GM18526 (cell line): ENCODE data around the gene MLLT3.

Experiments used
- POLR2A ChIP-seq: IDR thresholded peaks from 3 replicates; pipeline ENCODE4 v1.6.1; 2011; ENCODE audit not compliant: insufficient read length; ENCODE audit errors: extremely low read depth

MLLT3 gene

GRCh38 chr9:20472342-20473045 is 149.8 kb downstream of the MLLT3 start:
- no peak for TF ChIP-seq POLR2A

GRCh38 chr9:20466328-20467008 is 155.8 kb downstream of the MLLT3 start:
- no peak for TF ChIP-seq POLR2A

GRCh38 chr9:20464242-20464641 is 158.1 kb downstream of the MLLT3 start:
- TF ChIP-seq POLR2A: no peak

- no peak for TF ChIP-seq POLR2A
Measured at GRCh38 chr9:20463823-20464222, 158.5 kb downstream of the MLLT3 start.

- no peak for TF ChIP-seq POLR2A
Measured at GRCh38 chr9:20462410-20462809, 159.9 kb downstream of the MLLT3 start.

GRCh38 chr9:20447291-20447690 is 175.0 kb downstream of the MLLT3 start:
- no peak for TF ChIP-seq POLR2A

- TF ChIP-seq POLR2A: no peak
Measured at GRCh38 chr9:20446248-20446647, 176.1 kb downstream of the MLLT3 start.

- no peak for TF ChIP-seq POLR2A
Measured at GRCh38 chr9:20442461-20443319, 179.6 kb downstream of the MLLT3 start.

GRCh38 chr9:20441711-20442423 is 180.4 kb downstream of the MLLT3 start:
- no peak for TF ChIP-seq POLR2A

GRCh38 chr9:20441166-20441565 is 181.1 kb downstream of the MLLT3 start:
- no peak for TF ChIP-seq POLR2A

GRCh38 chr9:20437476-20437875 is 184.8 kb downstream of the MLLT3 start:
- TF ChIP-seq POLR2A: no peak

GRCh38 chr9:20436476-20437195 is 185.7 kb downstream of the MLLT3 start:
- TF ChIP-seq POLR2A: no peak

GRCh38 chr9:20428976-20429375 is 193.3 kb downstream of the MLLT3 start:
- no peak for TF ChIP-seq POLR2A

- no peak for TF ChIP-seq POLR2A
Measured at GRCh38 chr9:20427359-20427758, 194.9 kb downstream of the MLLT3 start.

GRCh38 chr9:20426019-20426418 is 196.3 kb downstream of the MLLT3 start:
- TF ChIP-seq POLR2A: no peak
